Right renal cortex interstitium (tissue), 3 donors: Measurements from ENCODE around the gene IFIH1. TPM values are rescaled to one million over a fixed set of nuclear protein-coding genes. Genes with fewer than 3 reads are reported as not detected.

Experiments used
- DNase-seq, 3 donors: peaks; one replicate each; pipeline ENCODE4 v3.0.0-alpha.2; 2013; ENCODE audit warnings: low read depth in 3 of 3, low spot score in 2 of 3
- polyA plus RNA-seq, 3 donors: library from polyadenylated mRNA; unstranded; fragments of 120-200 nt; gene quantifications; one replicate each; pipeline ENCODE4 v1.2.1, GENCODE V29; 2013; ENCODE audit not compliant: insufficient read length in 3 of 3

The IFIH1 gene
- polyA plus RNA-seq, 3 donors: 7.9 to 8.4 (median 8.3) TPM

DNA sequence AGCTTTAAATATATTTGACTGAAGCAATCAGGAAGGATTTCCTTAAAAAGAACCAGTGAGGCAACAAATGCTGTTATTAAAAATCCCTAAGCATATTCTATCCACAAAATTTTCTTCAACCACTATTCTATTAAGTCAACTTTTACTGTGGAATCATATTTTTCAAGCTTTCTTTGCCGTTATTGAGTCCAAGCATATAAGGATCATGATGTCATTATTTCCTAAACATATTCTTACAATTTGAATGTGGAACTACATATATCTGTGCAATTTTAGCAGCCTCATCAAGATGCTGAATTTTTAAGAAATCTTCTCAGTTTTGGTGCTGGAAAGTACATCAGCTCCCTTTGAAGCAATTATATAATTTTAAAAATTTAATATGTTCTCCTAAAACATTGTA is 5.6 kb downstream of the IFIH1 start:
- DNase-seq: no peak

DNA sequence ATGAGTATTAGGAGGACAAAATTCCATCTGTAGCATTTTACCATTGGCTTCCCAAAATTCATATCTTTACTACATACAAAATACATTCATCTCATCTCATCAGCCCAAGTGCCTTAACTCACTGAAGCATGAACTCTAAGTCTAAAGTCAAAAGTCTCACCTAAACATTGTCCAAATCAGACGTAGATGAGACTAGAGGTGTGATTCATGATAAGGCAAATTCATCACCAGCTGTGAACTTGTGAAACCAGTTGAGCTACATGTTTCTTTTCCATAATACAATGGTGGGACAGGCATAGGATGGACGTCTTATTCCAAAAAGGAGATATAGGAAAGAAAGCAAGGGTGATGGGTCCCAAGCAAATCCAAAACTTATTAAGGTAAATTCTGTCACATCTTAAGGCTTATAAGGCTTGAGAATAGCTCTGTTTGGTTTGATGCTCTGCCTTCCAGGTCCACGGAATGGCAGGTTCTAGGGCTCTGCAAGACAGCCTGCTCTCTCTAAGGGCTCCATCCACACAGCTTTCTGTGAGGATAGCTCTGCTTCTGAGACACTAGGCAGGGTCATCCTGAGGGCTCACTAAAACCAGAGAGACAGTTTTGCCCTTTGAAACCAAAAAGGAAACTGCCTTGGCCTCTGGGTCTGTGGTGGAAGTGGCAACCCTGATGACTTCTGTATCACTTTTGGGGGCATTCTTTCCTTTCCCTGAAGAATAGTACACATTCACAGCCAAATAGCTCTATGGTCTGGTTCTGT is 9.6 kb downstream of the IFIH1 start:
- no peak for DNase-seq

DNA sequence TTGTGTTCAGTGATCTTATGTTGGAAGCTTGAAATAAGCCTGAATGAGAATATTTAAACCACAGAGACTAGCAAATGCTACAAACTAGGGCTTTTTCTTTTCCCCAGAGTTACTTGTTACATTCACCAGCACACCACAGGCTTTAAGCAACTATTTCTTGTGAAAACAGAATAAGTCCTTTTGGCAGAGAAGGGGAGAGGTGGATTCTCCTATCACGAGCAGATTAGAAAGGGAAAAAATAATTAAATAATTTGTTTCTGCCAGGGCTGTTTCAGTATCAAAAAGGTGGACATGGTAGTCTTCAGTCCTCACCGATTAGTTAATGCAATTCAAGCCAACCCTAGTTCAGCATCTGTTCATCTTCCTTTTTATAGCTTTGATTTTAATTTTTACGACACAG is 12.6 kb downstream of the IFIH1 start:
- no peak for DNase-seq

DNA sequence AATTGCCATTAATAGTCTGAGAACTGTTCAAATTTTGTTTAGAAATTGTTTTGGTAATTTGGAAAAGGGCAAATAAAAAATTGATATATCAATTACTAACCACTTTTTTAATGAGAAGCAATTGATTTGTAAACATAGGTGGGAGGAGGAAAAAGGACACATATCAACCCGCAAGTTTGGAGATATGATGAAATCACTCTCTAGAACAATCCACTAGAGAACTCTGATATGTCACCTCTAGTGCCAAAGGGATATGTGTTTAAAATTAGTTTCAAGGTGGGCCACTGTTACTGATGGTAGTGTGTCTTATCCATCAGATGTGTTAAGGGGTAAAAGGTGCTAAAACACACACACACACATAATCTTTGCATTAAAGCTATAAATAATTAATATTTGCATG is 16.6 kb downstream of the IFIH1 start:
- DNase-seq: no peak

DNA sequence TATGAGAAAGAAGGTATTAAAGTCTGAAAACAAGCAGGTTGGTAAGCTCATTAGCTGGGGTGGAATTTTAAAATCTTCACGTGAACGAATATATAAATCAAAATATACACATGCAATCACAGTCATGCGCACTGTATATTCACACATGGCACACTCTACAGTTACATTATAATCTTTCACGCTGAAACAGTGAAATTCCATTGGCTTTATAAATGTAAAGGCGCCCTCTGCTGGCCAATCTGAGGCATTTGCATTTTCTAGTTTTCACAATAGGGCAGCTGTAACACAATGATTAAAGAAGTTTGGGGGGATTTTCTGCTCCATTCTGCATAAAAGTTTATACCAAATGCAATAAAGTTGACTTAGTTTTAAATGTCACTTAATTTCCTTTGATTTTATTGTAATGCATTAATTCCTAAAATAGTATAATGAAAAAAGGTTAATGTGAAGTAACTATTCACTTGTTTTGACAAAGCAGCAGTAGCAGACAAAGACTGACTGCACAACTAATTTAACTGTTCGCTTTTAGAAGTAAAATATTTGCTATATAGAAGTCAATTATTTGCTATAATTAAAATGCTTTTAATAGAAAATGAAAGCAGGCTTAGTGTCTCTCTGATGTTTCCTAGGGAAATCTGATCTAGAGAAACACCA is 17.2 kb downstream of the IFIH1 start:
- peak in 2 of 3 donors; percentile 34 to 40 for DNase-seq

DNA sequence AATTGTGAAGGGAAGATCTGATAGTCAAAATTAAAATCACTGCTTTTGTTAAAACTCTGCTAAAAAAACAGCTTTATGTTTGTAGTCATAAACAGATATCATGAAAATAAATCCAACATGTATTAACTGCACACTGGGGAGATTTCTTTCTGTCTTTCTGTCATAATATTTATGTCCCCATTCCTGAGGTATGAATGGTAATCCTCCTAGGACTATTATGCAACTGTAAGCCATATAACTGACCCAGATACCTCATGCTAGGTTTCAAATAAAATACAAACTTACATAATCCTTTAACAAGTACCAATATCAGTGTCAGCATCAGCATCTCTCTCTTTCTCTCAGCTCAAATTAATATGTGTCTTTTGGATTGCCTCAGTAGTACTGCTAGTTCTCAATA is 18.2 kb downstream of the IFIH1 start:
- DNase-seq: no peak

DNA sequence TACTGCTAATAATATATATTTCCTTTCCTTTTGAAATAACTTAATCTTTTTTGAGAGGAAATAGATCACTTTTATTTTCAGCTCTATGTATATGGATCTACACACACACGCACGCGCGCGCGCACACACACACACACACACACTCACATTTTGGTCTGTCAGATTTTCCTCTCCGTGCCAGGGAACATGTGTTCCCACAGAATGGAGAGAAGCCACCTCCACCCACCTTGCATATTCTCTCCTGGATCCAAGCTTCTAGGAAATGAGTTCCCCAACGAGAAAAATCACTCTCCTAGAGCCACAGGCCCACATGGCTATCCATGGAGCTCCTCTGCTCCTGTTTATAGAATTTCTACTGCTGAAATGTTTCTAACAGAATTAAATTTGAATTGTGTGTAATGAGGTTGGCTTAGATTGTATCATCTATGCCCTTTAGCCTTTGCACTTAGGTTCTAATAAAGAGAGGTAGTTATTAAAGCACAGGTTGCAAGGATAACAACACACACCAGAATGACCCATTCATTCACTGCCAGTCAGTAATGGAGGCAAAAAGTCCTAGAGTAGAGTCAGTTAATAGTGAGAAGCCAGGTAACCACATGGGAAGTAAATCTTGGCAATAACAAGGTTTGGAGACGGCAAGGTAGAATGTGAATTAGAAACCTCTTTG is 19.7 kb downstream of the IFIH1 start:
- no peak for DNase-seq

DNA sequence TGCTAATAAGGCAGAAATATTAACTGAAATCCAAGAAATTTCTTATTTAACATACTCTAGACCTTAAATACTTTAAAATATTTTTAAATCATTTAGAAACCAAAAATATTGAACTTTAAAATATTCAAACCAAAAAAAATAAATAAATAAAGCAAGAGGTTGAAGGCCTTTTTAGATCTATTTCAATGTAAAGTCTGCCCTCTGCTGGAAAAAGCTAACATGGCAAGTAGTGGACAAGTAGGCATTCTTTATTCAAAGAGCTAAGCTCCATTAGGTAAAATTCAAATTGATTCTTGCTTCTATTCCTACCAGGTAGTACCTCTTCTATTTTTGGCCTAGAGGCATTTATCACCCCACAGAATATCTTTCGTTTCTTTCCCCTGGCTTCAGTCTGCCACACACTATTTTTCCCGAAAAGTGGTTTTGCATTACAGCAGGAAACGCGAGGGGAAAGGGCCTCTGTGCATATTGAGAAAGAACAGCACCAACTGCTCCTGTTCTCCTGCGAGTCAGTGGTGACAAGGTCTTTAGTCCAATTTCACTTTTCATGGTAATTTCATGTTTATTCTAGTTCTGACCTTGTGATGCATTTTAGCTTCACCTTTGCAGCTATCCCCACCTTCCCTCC is 20.4 kb downstream of the IFIH1 start:
- peak; percentile 48 to 65 (median 56) for DNase-seq

DNA sequence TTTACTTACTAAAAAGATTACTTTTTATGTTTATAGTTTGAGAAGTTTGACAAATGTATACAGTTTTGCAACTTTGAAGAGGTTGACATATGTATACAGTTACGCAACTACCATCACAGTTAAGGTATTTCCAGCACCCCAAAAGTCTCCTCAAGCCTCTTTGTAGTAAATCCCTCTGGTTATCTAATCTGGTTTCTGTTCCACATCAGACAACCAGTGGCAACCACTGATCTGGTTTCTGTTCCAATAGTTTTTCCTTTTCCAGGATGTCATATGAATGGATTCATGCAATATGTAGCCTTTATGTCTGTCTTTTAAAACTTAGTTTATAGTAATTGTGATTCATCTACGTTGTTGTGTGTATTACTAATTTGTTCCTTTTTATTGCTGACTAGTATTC is 23.5 kb downstream of the IFIH1 start:
- DNase-seq: no peak

DNA sequence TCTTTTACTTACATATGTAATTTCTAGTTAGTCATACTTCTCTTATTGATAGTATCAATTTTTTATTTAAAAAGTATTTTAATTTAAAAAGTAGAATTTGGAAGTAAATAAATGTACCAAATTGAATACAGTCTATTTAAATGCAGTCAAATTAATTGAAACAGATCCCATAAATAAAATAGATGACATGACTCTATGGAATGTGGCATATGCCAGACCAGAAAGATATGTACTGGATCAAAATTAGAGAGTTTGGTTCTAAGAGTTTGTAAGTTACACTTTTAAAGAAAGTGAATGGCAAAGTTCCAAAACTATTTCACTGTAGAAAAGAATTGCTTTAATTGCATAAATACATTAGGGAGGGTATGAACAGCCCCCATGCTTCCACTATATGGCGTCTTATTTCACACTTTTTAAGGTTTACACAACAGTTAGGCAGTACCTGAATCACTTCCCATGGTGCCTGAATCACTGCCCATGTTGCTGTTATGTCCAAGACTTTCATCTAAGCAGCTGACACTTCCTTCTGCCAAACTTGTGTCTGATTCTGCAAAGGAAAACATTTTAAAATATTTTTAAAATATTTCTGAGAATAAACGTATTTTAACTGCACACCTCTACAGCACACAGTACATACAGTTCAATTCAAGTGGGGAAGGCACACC is 25.2 kb downstream of the IFIH1 start:
- DNase-seq: no peak

DNA sequence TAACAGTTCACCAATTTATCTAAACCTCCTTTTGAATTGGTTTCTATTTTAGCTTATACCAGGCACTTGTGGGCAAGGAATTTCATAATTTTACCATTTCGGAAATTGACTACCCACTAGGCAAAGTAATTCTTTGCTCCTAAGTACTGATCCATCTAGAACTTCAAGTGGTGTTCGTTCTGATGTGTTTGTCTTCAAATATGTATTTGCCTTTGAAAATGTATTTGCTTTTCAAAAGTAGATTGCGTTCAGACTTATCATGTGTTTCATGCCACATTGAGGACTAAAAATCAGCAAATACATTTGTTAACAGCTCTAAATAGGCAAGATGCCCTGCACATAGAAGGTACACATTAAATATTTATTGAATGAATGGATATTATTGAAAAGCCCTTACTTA is 26.7 kb downstream of the IFIH1 start:
- no peak for DNase-seq

DNA sequence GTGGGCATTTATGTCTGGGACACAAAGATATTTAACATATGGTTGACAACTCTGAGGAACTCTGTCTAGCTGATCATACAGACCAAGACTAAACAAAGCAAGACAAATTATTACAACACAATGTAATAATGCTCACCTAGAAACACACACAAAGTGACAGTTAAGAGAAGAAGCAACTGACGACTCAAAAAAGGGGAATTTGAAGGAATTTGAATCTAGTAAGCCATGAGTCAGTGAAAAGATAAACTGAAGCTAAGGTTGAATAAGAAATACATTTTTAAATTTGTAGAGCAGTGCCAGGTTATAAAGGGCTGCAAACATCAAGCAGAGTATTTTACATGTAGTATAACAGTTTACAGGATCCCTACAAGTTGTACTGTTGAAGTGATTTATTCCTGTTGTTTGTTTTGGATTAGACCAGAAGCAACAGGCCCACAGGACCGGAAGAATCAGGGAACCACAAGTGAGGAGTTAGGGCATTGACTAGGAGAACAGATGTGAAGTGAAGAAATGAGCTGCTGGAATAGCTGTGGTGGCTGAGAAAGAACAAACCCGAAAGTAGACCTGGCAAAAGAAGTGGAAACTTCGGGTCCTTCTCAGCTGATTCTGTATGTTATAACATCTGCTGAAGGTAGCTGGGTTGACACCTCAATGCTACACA is 35.6 kb downstream of the IFIH1 start:
- DNase-seq: no peak

DNA sequence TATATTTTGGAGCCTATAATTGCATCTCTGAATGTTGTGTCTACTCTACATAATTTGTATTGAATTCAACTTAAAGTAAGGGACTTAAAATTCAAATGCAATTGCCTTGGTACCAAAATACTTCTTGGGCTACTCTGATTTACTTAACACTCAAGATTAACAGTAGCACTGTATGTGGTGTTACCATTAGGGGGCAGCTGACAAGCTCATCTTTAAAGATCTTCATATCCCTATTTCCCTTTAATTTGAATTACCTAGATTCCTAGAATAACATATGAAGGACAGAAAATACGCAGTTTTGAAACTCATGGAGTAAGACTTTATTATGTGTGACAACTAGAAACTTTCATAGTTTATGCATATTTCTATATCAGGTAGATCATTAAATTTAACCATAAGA is 37.8 kb downstream of the IFIH1 start:
- no peak for DNase-seq

DNA sequence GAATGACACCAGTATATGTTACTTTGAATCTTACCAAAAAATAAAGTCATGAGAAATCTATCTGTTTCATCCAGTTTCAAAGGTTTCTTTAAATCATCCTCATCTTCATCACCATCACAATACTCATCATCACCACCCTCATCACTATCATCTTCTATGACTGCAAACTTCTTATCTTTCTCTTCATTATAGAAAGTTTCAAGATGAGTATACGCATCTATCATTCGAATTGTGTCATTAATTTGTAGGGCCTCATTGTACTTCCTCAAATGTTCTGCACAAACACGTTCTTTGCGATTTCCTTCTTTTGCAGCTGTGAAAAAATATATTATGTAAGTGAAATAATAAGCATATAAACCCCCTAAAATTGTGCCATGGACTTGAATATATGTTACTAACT is 41.1 kb downstream of the IFIH1 start:
- DNase-seq: no peak

DNA sequence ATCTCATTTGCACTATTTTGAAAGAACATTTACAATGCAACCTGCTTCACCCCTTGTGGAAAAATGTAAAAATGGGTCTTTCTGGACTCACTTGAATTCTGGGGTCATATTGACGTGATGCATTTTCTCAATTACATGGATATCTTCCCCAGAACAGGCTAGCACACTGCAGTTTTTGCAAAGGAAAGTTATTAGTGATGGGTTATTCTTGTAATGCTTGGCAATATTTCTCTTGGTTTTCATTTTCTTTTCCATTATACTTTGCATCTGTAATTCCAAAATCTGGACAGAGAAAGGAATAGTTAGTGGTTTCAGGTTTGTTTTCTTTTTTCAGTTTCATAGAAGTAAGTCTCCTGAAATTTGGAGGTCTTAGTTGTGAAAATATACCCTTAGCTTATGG is 50.5 kb downstream of the IFIH1 start:
- no peak for DNase-seq

DNA sequence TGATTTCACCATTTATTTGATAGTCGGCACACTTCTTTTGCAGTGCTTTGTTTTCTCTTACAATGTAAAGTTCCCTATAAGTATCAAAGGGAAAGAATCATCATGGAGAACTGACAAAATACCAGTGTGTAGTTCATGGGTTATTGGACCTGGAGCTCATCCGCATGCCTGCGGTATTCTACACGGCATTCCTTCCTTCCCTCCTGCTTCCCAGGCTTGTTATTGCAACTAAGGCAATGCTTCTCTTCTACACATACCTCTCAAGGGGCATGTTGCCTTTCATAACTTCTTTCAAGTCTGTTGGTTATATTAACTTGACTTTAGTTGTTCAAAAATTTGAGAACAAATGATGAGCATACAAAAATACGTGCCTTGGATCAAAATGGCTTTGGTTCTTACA is 51.0 kb downstream of the IFIH1 start:
- DNase-seq: no peak

DNA sequence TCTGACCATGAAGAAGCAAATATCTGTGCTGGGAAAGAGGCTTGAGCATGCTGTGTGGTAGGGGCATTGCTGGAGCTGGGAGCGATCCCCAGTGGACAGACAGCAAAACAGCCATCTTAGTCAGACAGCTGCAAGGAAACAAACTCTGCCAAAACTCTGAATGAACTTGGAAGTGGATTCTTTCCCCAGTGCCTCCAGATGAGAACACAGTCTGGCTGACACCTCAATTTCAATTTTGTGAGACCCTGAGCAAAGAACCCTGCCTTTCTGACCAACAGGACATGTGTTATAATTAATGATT is 52.1 kb downstream of the IFIH1 start:
- no peak for DNase-seq

DNA sequence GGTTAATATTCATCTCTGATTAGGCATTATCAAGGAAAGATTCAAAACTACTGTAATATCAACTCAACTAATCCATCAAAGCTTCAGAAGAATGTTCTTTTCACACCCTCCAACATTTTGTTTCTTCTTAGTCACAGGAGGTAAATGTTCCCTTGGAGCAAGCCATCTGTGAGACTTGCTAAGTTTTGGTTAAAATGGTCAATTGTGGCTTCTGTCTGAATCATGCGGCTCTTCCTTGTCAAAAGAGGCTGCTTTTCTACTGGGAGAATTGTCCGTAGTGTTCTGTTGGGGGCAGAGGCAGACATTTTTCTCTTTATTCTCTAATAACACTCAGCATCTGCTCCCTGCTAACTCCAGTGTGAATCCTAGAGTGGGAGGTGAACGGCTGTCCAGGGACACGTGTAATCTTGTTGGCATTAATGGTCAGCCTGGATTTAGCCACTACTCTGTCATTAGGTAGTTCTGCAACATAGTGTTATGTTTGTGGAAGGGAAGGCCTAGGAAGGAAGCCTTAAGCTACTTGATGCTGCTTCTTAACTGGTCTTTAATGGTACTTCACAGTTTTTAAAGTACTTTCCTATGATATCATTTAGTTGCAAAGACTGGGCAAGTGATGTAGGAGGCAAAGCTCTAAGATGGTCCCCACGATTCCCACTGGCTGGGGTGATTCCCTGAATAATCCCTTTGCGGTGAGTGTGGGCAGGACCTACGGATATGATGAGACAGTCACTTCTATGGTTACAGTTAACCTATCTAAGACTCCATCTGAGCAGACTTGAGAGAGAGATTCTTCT is 52.6 kb downstream of the IFIH1 start:
- DNase-seq: no peak

DNA sequence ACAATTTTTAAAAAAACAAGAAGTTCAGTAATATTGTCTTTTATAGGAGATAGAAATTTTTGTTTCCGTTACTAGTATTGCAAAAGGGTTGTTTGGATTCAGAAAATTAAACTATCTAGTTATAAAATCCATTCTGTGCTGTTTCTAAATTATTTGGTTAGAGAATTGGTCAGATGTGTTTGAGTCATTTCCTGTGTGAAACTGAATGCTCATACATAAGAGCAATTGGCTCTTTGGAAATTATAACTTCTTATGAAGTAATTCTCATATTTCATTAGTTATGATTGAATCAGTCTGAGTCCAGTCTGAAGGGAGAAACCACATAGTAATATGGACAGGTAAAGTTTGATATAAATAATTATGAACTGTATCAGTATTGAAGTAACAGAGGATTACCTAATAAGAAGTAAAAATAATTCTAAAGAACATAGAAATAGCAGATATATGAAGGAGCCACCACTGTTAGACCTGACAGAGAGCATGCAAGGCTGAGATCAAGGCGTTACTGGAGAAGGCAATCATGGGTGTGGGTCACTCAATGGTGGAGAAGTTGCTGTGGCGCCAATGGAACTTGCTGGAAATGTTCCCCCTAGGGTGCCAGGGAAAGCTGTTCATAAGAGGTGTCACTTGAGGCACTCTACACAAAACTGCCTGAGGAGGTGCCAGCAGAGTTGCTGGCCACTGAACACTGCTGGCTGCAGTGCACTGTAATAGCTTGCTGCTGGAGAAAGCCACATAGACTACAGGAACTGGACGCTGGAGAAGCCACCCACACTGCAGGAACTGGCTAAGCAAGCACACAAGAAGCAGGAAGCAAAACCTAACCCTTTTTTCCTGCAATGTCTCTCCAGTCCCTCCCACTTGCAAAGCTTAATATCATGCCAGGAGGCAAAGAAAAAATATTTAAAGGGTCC is 57.2 kb downstream of the IFIH1 start:
- no peak for DNase-seq
